Fibroblast of lung (primary cell): ENCODE results near the gene NEGR1. TPM values are rescaled to one million over a fixed set of nuclear protein-coding genes. Genes with fewer than 3 reads are reported as not detected.

ENCODE experiments used
- DNase-seq, 2 donors: peaks; one replicate each; pipeline versions ENCODE4 v3.0.0 to v3.0.0-alpha.2; 2010; ENCODE audit warnings: low read depth in 2 of 2
- H2AFZ ChIP-seq: 2 replicates; pipeline ENCODE4 v1.5.1; 2012; ENCODE audit warnings: low read length, control low read depth, inconsistent platforms
- H3K27ac ChIP-seq: 2 replicates; pipeline ENCODE4 v1.5.1; 2011; ENCODE audit warnings: low read length, control low read depth; ENCODE audit not compliant: insufficient read depth
- H3K27me3 ChIP-seq: 2 replicates; pipeline ENCODE4 v1.5.1; 2011; ENCODE audit warnings: mild to moderate bottlenecking, low read length; ENCODE audit not compliant: control insufficient read depth, insufficient read depth
- H3K36me3 ChIP-seq: 2 replicates; pipeline ENCODE4 v1.5.1; 2011; ENCODE audit warnings: low read length; ENCODE audit not compliant: control insufficient read depth, insufficient read depth
- H3K4me1 ChIP-seq: 2 replicates; pipeline ENCODE4 v1.5.1; 2011; ENCODE audit warnings: low read length; ENCODE audit not compliant: control insufficient read depth, insufficient read depth; ENCODE audit errors: extremely low read depth
- H3K4me2 ChIP-seq: 2 replicates; pipeline ENCODE4 v1.5.1; 2011; ENCODE audit warnings: low read length, control low read depth; ENCODE audit not compliant: insufficient read depth; ENCODE audit errors: extremely low read depth
- H3K4me3 ChIP-seq, 4 experiments: fragments of 200-600 bp in 1 of 4; sonication (generic) in 1 of 4; replicated peaks in 1 of 4; 2 replicates each; pipeline ENCODE4 v1.5.1; 2011 to 2016; ENCODE audit warnings: low read length in 4 of 4, low read depth in 3 of 4, mild to moderate bottlenecking in 3 of 4, control low read depth in 2 of 4, inconsistent platforms in 1 of 4, mixed read lengths in 1 of 4; ENCODE audit not compliant: insufficient read depth in 1 of 4; ENCODE audit errors: control extremely low read depth in 1 of 4
- H3K79me2 ChIP-seq: 2 replicates; pipeline ENCODE4 v1.5.1; 2012; ENCODE audit warnings: mild to moderate bottlenecking, low read length, inconsistent platforms; ENCODE audit not compliant: control insufficient read depth, insufficient read depth
- H3K9ac ChIP-seq: 2 replicates; pipeline ENCODE4 v1.5.1; 2011; ENCODE audit warnings: mild to moderate bottlenecking, low read length, control low read depth; ENCODE audit not compliant: insufficient read depth
- H3K9me3 ChIP-seq: 2 replicates; pipeline ENCODE4 v1.5.1; 2012; ENCODE audit warnings: low read depth, low read length; ENCODE audit not compliant: control insufficient read depth, insufficient read depth
- H4K20me1 ChIP-seq: 2 replicates; pipeline ENCODE4 v1.5.1; 2011; ENCODE audit warnings: low read length; ENCODE audit not compliant: control insufficient read depth, insufficient read depth; ENCODE audit errors: extremely low read depth
- EZH2 ChIP-seq: IDR thresholded peaks from 2 replicates; pipeline ENCODE4 v1.5.1; 2012; ENCODE audit warnings: low read length, control low read depth, mild to moderate bottlenecking; ENCODE audit errors: missing control alignments
- polyA plus RNA-seq, 2 donors: library from polyadenylated mRNA; depleted of rRNA in 1 of 2; stranded (reverse) in 1 of 2; unstranded in 1 of 2; fragments of >200 nt; gene quantifications; 2 replicates each; pipeline ENCODE4 v1.2.1, GENCODE V29; 2011 to 2012; ENCODE audit warnings: missing spikeins in 1 of 2
- total RNA-seq: library from RNA; depleted of rRNA; stranded (reverse); fragments of >200 nt; gene quantifications from 2 replicates; pipeline ENCODE4 v1.2.1, GENCODE V29; 2014
- TF ChIP-seq, protein P1 (sequence below), 2 donors: IDR thresholded peaks in 1 of 2; conservative IDR thresholded peaks in 1 of 2; 1 replicate in 1 of 2; 2 replicates in 1 of 2; pipeline ENCODE4 v1.5.1; 2011 to 2012; ENCODE audit warnings: low read length in 2 of 2, control low read depth in 1 of 2, inconsistent platforms in 1 of 2, low read depth in 1 of 2, mild to moderate bottlenecking in 1 of 2

Gene NEGR1
- total and polyA plus RNA-seq, 2 donors (not counting 1 experiment from before 2014, with no cell fraction given) = 3.1 to 9.4 TPM

GRCh38 chr1:71393301-71393700 lies 889.0 kb downstream of the NEGR1 start:
- DNase-seq = no peak

DNA sequence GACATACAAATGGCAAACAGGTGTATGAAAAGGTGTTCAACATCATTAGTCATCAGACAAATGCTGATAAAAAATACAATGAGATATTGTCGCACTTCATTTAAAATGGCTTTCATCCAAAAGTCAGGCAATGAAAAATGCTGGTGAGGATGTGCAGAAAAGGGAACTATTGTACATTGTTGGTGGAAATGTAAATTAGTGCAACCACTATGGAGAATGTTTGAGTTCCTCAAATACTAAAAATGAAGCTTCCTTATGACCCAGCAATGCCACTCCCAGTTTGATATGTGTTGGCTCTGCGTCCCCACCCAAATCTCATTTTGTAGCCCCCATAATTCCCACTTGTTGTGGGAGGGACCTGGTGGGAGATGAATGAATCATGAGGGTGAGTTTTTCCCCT lies 891.8 kb downstream of the NEGR1 start:
- no peak overlapping the region for H3K27ac ChIP-seq
- no peaks in the 10 kb centered on the region for H3K79me2 ChIP-seq
- H3K4me1 ChIP-seq = no peaks in the 10 kb centered on the region
- H3K9ac ChIP-seq = no peak overlapping the region
- no peak overlapping the region for H3K4me2 ChIP-seq
- H4K20me1 ChIP-seq = no peaks in the 10 kb centered on the region
- H3K4me3 ChIP-seq = no peak overlapping the region
- no peaks in the 10 kb centered on the region for H3K36me3 ChIP-seq
- no peaks in the 10 kb centered on the region for H3K9me3 ChIP-seq
- H2AFZ ChIP-seq = no peak overlapping the region
- TF ChIP-seq, protein P1, sequence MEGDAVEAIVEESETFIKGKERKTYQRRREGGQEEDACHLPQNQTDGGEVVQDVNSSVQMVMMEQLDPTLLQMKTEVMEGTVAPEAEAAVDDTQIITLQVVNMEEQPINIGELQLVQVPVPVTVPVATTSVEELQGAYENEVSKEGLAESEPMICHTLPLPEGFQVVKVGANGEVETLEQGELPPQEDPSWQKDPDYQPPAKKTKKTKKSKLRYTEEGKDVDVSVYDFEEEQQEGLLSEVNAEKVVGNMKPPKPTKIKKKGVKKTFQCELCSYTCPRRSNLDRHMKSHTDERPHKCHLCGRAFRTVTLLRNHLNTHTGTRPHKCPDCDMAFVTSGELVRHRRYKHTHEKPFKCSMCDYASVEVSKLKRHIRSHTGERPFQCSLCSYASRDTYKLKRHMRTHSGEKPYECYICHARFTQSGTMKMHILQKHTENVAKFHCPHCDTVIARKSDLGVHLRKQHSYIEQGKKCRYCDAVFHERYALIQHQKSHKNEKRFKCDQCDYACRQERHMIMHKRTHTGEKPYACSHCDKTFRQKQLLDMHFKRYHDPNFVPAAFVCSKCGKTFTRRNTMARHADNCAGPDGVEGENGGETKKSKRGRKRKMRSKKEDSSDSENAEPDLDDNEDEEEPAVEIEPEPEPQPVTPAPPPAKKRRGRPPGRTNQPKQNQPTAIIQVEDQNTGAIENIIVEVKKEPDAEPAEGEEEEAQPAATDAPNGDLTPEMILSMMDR (conservative IDR thresholded peaks at IDR 0.05 in 1 of 2, IDR thresholded peaks at IDR 0.05 in 1 of 2; ENCODE audit: low read depth in 1 of 2, low read length in 2 of 2) = no peak
- TF ChIP-seq EZH2 = no peak
- DNase-seq = no peak
- no peaks in the 10 kb centered on the region for H3K27me3 ChIP-seq

More at GRCh38 chr1:71393301-71393700, 889.0 kb downstream of the NEGR1 start:
- H3K4me3 ChIP-seq = no peak overlapping the region
- no peak overlapping the region for H3K27ac ChIP-seq
- TF ChIP-seq, protein P1 (conservative IDR thresholded peaks at IDR 0.05 in 1 of 2, IDR thresholded peaks at IDR 0.05 in 1 of 2; ENCODE audit: low read depth in 1 of 2, low read length in 2 of 2) = no peak
- no peak for TF ChIP-seq EZH2
- H3K79me2 ChIP-seq = no peaks in the 10 kb centered on the region
- no peaks in the 10 kb centered on the region for H3K4me1 ChIP-seq
- no peak overlapping the region for H3K9ac ChIP-seq
- no peaks in the 10 kb centered on the region for H3K9me3 ChIP-seq
- H2AFZ ChIP-seq = no peak overlapping the region
- no peaks in the 10 kb centered on the region for H4K20me1 ChIP-seq
- no peaks in the 10 kb centered on the region for H3K27me3 ChIP-seq
- H3K4me2 ChIP-seq = no peak overlapping the region
- no peaks in the 10 kb centered on the region for H3K36me3 ChIP-seq

- H3K4me2 ChIP-seq = no peak overlapping the region
- H3K27ac ChIP-seq = no peak overlapping the region
- H3K9ac ChIP-seq = no peak overlapping the region
- H3K79me2 ChIP-seq = no peaks in the 10 kb centered on the region
- H3K9me3 ChIP-seq = no peaks in the 10 kb centered on the region
- no peaks in the 10 kb centered on the region for H3K27me3 ChIP-seq
- DNase-seq = no peak
- TF ChIP-seq EZH2 = no peak
- TF ChIP-seq, protein P1 (conservative IDR thresholded peaks at IDR 0.05 in 1 of 2, IDR thresholded peaks at IDR 0.05 in 1 of 2; ENCODE audit: low read depth in 1 of 2, low read length in 2 of 2) = no peak
- H4K20me1 ChIP-seq = no peaks in the 10 kb centered on the region
- no peaks in the 10 kb centered on the region for H3K36me3 ChIP-seq
- H3K4me3 ChIP-seq = no peak overlapping the region
- no peak overlapping the region for H2AFZ ChIP-seq
- no peaks in the 10 kb centered on the region for H3K4me1 ChIP-seq
Measured at GRCh38 chr1:71377886-71378285, 904.5 kb downstream of the NEGR1 start.
